ENCODE data around the gene CBLB.

GRCh38 chr3:105634708-105635107, 234.1 kb downstream of the CBLB start:
- no peak for TF ChIP-seq POLR2A (IDR thresholded peaks at IDR 0.05)
- no peak for TF ChIP-seq CTCF (IDR thresholded peaks at IDR 0.05)
- TF ChIP-seq POLR2AphosphoS5 (IDR thresholded peaks at IDR 0.05): no peak

All from prostate gland (tissue), 2 donors.